T-helper 17 cell (primary cell): Measurements from ENCODE around the gene PVALEF. TPM values are rescaled to one million over a fixed set of nuclear protein-coding genes. Genes with fewer than 3 reads are reported as not detected.

Experiments
- ATAC-seq: fragments of 150-1000 bp; cut with Tn5 transposase; 2 replicates; pipeline ENCODE4 v1.10.0; 2021; ENCODE audit warnings: mild to moderate bottlenecking, moderate library complexity
- DNase-seq, 3 donors: peaks; one replicate each; pipeline versions ENCODE4 v3.0.0 to v3.0.0-alpha.2; 2020 to 2021
- H3K9me3 ChIP-seq: one replicate; pipeline ENCODE4 v1.7.0; 2013; ENCODE audit warnings: low read length, mild to moderate bottlenecking; ENCODE audit not compliant: control insufficient read depth, poor library complexity, severe bottlenecking
- H3K27ac Mint-ChIP-seq: one replicate; pipeline ENCODE4 v1.8.0; 2022; ENCODE audit warnings: mild to moderate bottlenecking, moderate library complexity, mixed read lengths
- H3K27me3 Mint-ChIP-seq: one replicate; pipeline ENCODE4 v1.8.0; 2022; ENCODE audit warnings: mixed read lengths
- H3K36me3 Mint-ChIP-seq: one replicate; pipeline ENCODE4 v1.8.0; 2022; ENCODE audit warnings: low read depth, mixed read lengths
- H3K4me1 Mint-ChIP-seq: one replicate; pipeline ENCODE4 v1.8.0; 2022; ENCODE audit warnings: mild to moderate bottlenecking, mixed read lengths
- H3K4me3 Mint-ChIP-seq: one replicate; pipeline ENCODE4 v1.8.0; 2022; ENCODE audit warnings: mild to moderate bottlenecking, moderate library complexity, mixed read lengths
- total RNA-seq, 4 donors: library from RNA in 2 of 4; stranded (reverse) in 2 of 4; gene quantifications; one replicate each; pipeline ENCODE4 v1.2.3 and lab custom pipeline; 2022 to 2026

PVALEF gene
- total RNA-seq, 2 donors from 2014 or later, result not detected

- no peak for ATAC-seq
- DNase-seq, result no peak
- H3K4me1 Mint-ChIP-seq, result peaks cover 2% of the 10 kb centered on the region
- H3K4me3 Mint-ChIP-seq, result no peak overlapping the region
- H3K9me3 ChIP-seq, result no peaks in the 10 kb centered on the region
- no peaks in the 10 kb centered on the region for H3K27me3 Mint-ChIP-seq
- no peak overlapping the region for H3K27ac Mint-ChIP-seq
- H3K36me3 Mint-ChIP-seq, result peaks cover 3% of the 10 kb centered on the region
These were observed 15.8 kb downstream of the PVALEF start for GRCh38 chr17:81180836-81181810.

- H3K27ac Mint-ChIP-seq, result no peak overlapping the region
- no peak for DNase-seq
- no peak overlapping the region for H3K4me3 Mint-ChIP-seq
- ATAC-seq, result no peak
- H3K27me3 Mint-ChIP-seq, result no peaks in the 10 kb centered on the region
- H3K9me3 ChIP-seq, result no peaks in the 10 kb centered on the region
- peaks cover 3% of the 10 kb centered on the region for H3K36me3 Mint-ChIP-seq
- peaks cover 2% of the 10 kb centered on the region for H3K4me1 Mint-ChIP-seq
These were observed 16.5 kb downstream of the PVALEF start for GRCh38 chr17:81181811-81182185.

GRCh38 chr17:81182596-81182995, 17.3 kb downstream of the PVALEF start:
- Mint-ChIP-seq H3K4me3 (no peak overlapping the region), H3K4me1 (peaks cover 2% of the 10 kb centered on the region), H3K36me3 (peaks cover 3% of the 10 kb centered on the region), H3K27ac (no peak overlapping the region), H3K27me3 (no peaks in the 10 kb centered on the region)
- no peak for DNase-seq
- ATAC-seq, result no peak
- H3K9me3 ChIP-seq, result no peaks in the 10 kb centered on the region

GRCh38 chr17:81183316-81183715, 18.0 kb downstream of the PVALEF start:
- peaks cover 2% of the 10 kb centered on the region for H3K4me1 Mint-ChIP-seq
- no peaks in the 10 kb centered on the region for H3K9me3 ChIP-seq
- ATAC-seq, result no peak
- no peak for DNase-seq
- H3K36me3 Mint-ChIP-seq, result peaks cover 3% of the 10 kb centered on the region
- no peaks in the 10 kb centered on the region for H3K27me3 Mint-ChIP-seq
- no peak overlapping the region for H3K4me3 Mint-ChIP-seq
- H3K27ac Mint-ChIP-seq, result no peak overlapping the region

- H3K9me3 ChIP-seq, result no peaks in the 10 kb centered on the region
- H3K27ac Mint-ChIP-seq, result no peak overlapping the region
- peaks cover 3% of the 10 kb centered on the region for H3K36me3 Mint-ChIP-seq
- H3K4me1 Mint-ChIP-seq, result peaks cover 2% of the 10 kb centered on the region
- no peak overlapping the region for H3K4me3 Mint-ChIP-seq
- no peaks in the 10 kb centered on the region for H3K27me3 Mint-ChIP-seq
- DNase-seq, result no peak
- no peak for ATAC-seq
These were observed 18.5 kb downstream of the PVALEF start for GRCh38 chr17:81183807-81184206.

- ATAC-seq (no peak), DNase-seq (no peak)
- Mint-ChIP-seq H3K27me3 (no peaks in the 10 kb centered on the region), H3K36me3 (peaks cover 3% of the 10 kb centered on the region), H3K4me3 (no peak overlapping the region), H3K4me1 (peaks cover 4% of the 10 kb centered on the region), H3K27ac (no peak overlapping the region)
- H3K9me3 ChIP-seq, result no peaks in the 10 kb centered on the region
These were observed 19.2 kb downstream of the PVALEF start for GRCh38 chr17:81184555-81184954.

GRCh38 chr17:81186203-81186602, 20.9 kb downstream of the PVALEF start:
- ATAC-seq, result no peak
- peaks cover 4% of the 10 kb centered on the region for H3K4me1 Mint-ChIP-seq
- H3K36me3 Mint-ChIP-seq, result peaks cover 3% of the 10 kb centered on the region
- no peak overlapping the region for H3K4me3 Mint-ChIP-seq
- no peaks in the 10 kb centered on the region for H3K9me3 ChIP-seq
- no peaks in the 10 kb centered on the region for H3K27me3 Mint-ChIP-seq
- no peak overlapping the region for H3K27ac Mint-ChIP-seq
- no peak for DNase-seq

- no peak for ATAC-seq
These were observed 21.8 kb downstream of the PVALEF start for GRCh38 chr17:81187120-81187519.

GRCh38 chr17:81187586-81188490, 22.5 kb downstream of the PVALEF start:
- no peaks in the 10 kb centered on the region for H3K27me3 Mint-ChIP-seq
- peaks cover 3% of the 10 kb centered on the region for H3K36me3 Mint-ChIP-seq
- DNase-seq, result no peak
- H3K4me1 Mint-ChIP-seq, result peaks cover 3% of the 10 kb centered on the region
- no peak for ATAC-seq
- H3K9me3 ChIP-seq, result no peaks in the 10 kb centered on the region
- H3K27ac Mint-ChIP-seq, result no peak overlapping the region
- H3K4me3 Mint-ChIP-seq, result no peak overlapping the region

More at GRCh38 chr17:81187120-81187519, 21.8 kb downstream of the PVALEF start:
- H3K9me3 ChIP-seq, result no peaks in the 10 kb centered on the region
- H3K36me3 Mint-ChIP-seq, result peaks cover 3% of the 10 kb centered on the region
- peaks cover 4% of the 10 kb centered on the region for H3K4me1 Mint-ChIP-seq
- no peak overlapping the region for H3K27ac Mint-ChIP-seq
- no peaks in the 10 kb centered on the region for H3K27me3 Mint-ChIP-seq
- DNase-seq, result no peak
- no peak overlapping the region for H3K4me3 Mint-ChIP-seq

- Mint-ChIP-seq H3K4me3 (no peak overlapping the region), H3K4me1 (peaks cover 2% of the 10 kb centered on the region), H3K36me3 (peaks cover 3% of the 10 kb centered on the region), H3K27ac (no peak overlapping the region), H3K27me3 (no peaks in the 10 kb centered on the region)
- no peak for ATAC-seq
- no peak for DNase-seq
- no peaks in the 10 kb centered on the region for H3K9me3 ChIP-seq
These were observed 23.2 kb downstream of the PVALEF start for GRCh38 chr17:81188491-81188840.

- Mint-ChIP-seq H3K4me1 (peaks cover 2% of the 10 kb centered on the region), H3K27me3 (no peaks in the 10 kb centered on the region), H3K4me3 (no peak overlapping the region), H3K27ac (no peak overlapping the region), H3K36me3 (peaks cover 3% of the 10 kb centered on the region)
- DNase-seq (no peak), ATAC-seq (no peak)
- no peaks in the 10 kb centered on the region for H3K9me3 ChIP-seq
These were observed 23.7 kb downstream of the PVALEF start for GRCh38 chr17:81189016-81189415.

- ATAC-seq (no peak), DNase-seq (no peak)
- no peak overlapping the region for H3K4me3 Mint-ChIP-seq
- H3K27ac Mint-ChIP-seq, result no peak overlapping the region
- H3K4me1 Mint-ChIP-seq, result peaks cover 2% of the 10 kb centered on the region
- no peaks in the 10 kb centered on the region for H3K36me3 Mint-ChIP-seq
- no peaks in the 10 kb centered on the region for H3K27me3 Mint-ChIP-seq
- no peaks in the 10 kb centered on the region for H3K9me3 ChIP-seq
These were observed 24.6 kb downstream of the PVALEF start for GRCh38 chr17:81189670-81190530.
